Endothelial cell of umbilical vein (primary cell): ENCODE results near the gene CXXC4. TPM values are rescaled to one million over a fixed set of nuclear protein-coding genes. Genes with fewer than 3 reads are reported as not detected.

Experiments
- BruUV-seq: library from RNA; stranded (reverse); fragments of 400-500 nt; replicated peaks from 2 replicates; lab custom pipeline; 2021; lab: Mats Ljungman, UMichigan
- CTCF ChIA-PET: fragments of 300-600, 350-600 bp; sonication (Branson Sonifier 250); formaldehyde crosslinking; loops from one replicate; lab custom pipeline; 2021; ENCODE audit warnings: antibody characterized with exemption, inconsistent platforms; lab: Charles Lee
- POLR2A ChIA-PET: fragments of 300-600, 350-600 bp; sonication (Branson Sonifier 250); formaldehyde crosslinking; loops from one replicate; lab custom pipeline; 2021; ENCODE audit warnings: antibody characterized with exemption, inconsistent platforms; lab: Charles Lee
- DNase-seq: peaks from one replicate; pipeline ENCODE4 v3.0.0-alpha.2; 2011; ENCODE audit warnings: low read depth, low spot score
- FAIRE-seq: peaks from 2 replicates; lab custom pipeline; 2011; peaks lifted over from hg19 to GRCh38; lab: Jason Lieb, UNC
- H2AFZ ChIP-seq: 2 replicates; pipeline ENCODE4 v1.6.0; 2012; ENCODE audit warnings: low read depth, low read length, control low read depth, inconsistent platforms
- H3K27ac ChIP-seq: 2 replicates; pipeline ENCODE4 v1.5.1; 2011; ENCODE audit warnings: low read depth, mild to moderate bottlenecking, control low read depth, low read length, moderate library complexity; ENCODE audit not compliant: insufficient read depth
- H3K27me3 ChIP-seq, 2 experiments: 2 replicates each; pipeline versions ENCODE4 v1.6.0 to v1.6.1; 2011; ENCODE audit warnings: low read length in 2 of 2, mixed read lengths in 1 of 2; ENCODE audit not compliant: control insufficient read depth in 2 of 2, insufficient read depth in 2 of 2
- H3K36me3 ChIP-seq, 2 experiments: 2 replicates in 1 of 2; 3 replicates in 1 of 2; pipeline ENCODE4 v1.5.1; 2011; ENCODE audit warnings: low read length in 2 of 2, mild to moderate bottlenecking in 1 of 2, moderate library complexity in 1 of 2; ENCODE audit not compliant: control insufficient read depth in 2 of 2, insufficient read depth in 2 of 2; ENCODE audit errors: extremely low read depth in 1 of 2
- H3K4me1 ChIP-seq: 3 replicates; pipeline ENCODE4 v1.5.1; 2011; ENCODE audit warnings: mild to moderate bottlenecking, low read length; ENCODE audit not compliant: control insufficient read depth, insufficient read depth; ENCODE audit errors: extremely low read depth
- H3K4me2 ChIP-seq: 2 replicates; pipeline ENCODE4 v1.6.1; 2011; ENCODE audit warnings: low read length, control low read depth, mixed read lengths; ENCODE audit not compliant: insufficient read depth
- H3K4me3 ChIP-seq, 3 experiments: fragments of 200-600 bp in 1 of 3; sonication (generic), shearing (Covaris generic) in 1 of 3; replicated peaks in 1 of 3; 2 replicates each; pipeline ENCODE4 v1.5.1; 2011 to 2016; ENCODE audit warnings: control low read depth in 3 of 3, low read length in 3 of 3, mild to moderate bottlenecking in 2 of 3, inconsistent platforms in 1 of 3, low read depth in 1 of 3, moderate library complexity in 1 of 3; ENCODE audit not compliant: insufficient read depth in 1 of 3
- H3K79me2 ChIP-seq: 2 replicates; pipeline ENCODE4 v1.6.0; 2012; ENCODE audit warnings: low read length, inconsistent platforms; ENCODE audit not compliant: control insufficient read depth, insufficient read depth
- H3K9ac ChIP-seq: replicated peaks from 2 replicates; pipeline ENCODE3; 2011; ENCODE audit warnings: low read length, control low read depth; ENCODE audit not compliant: insufficient read depth; ENCODE audit errors: extremely low read depth
- H3K9me1 ChIP-seq: replicated peaks from 3 replicates; pipeline ENCODE4 v1.6.0; 2011; ENCODE audit warnings: mild to moderate bottlenecking, low read length; ENCODE audit not compliant: control insufficient read depth, insufficient read depth; ENCODE audit errors: extremely low read depth
- H3K9me3 ChIP-seq: replicated peaks from 2 replicates; pipeline ENCODE4 v1.5.1; 2012; ENCODE audit warnings: low read length, inconsistent platforms; ENCODE audit not compliant: control insufficient read depth, insufficient read depth
- H4K20me1 ChIP-seq: replicated peaks from 2 replicates; pipeline ENCODE3; 2011; ENCODE audit warnings: mild to moderate bottlenecking, low read length; ENCODE audit not compliant: control insufficient read depth, insufficient read depth; ENCODE audit errors: extremely low read depth
- EZH2 ChIP-seq: IDR thresholded peaks from 2 replicates; pipeline ENCODE4 v1.6.1; 2012; ENCODE audit warnings: borderline replicate concordance, low read depth, mild to moderate bottlenecking, moderate library complexity, low read length, inconsistent platforms; ENCODE audit not compliant: severe bottlenecking
- FOS ChIP-seq: IDR thresholded peaks from 2 replicates; pipeline ENCODE4 v1.6.1; 2011; ENCODE audit warnings: mild to moderate bottlenecking, low read length, moderate library complexity, borderline replicate concordance; ENCODE audit not compliant: insufficient read depth
- GATA2 ChIP-seq: IDR thresholded peaks from 2 replicates; pipeline ENCODE4 v1.7.0; 2011; ENCODE audit warnings: low read depth, mild to moderate bottlenecking, moderate library complexity, mixed read lengths, low read length; ENCODE audit not compliant: insufficient read length, insufficient read depth
- JUN ChIP-seq: IDR thresholded peaks from 2 replicates; pipeline ENCODE4 v1.6.1; 2011; ENCODE audit warnings: borderline replicate concordance, low read depth; ENCODE audit not compliant: insufficient read length, insufficient read depth
- MYC ChIP-seq: IDR thresholded peaks from one replicate; pipeline ENCODE4 v1.6.1; 2011; ENCODE audit warnings: mild to moderate bottlenecking, low read depth, low read length
- POLR2A ChIP-seq: IDR thresholded peaks from 2 replicates; pipeline ENCODE4 v1.6.1; 2012; ENCODE audit warnings: low read depth, mild to moderate bottlenecking, control low read depth, low read length
- POLR2AphosphoS5 ChIP-seq: IDR thresholded peaks from 2 replicates; pipeline ENCODE4 v1.6.1; 2012; ENCODE audit warnings: low read depth, mild to moderate bottlenecking, control low read depth, low read length, moderate library complexity; ENCODE audit not compliant: insufficient read depth
- dilution Hi-C: fragments of 300-500 bp; cut with MboI; formaldehyde crosslinking; loops from one replicate; pipeline ENCODE4 v1.15.0; 2019; ENCODE audit warnings: low sequenced_read_pairs; ENCODE audit not compliant: extremely low pct_ligation_motif_present
- intact Hi-C: fragments of 100-400 bp; cut with micrococcal nuclease; formaldehyde crosslinking; loops from one replicate; pipeline ENCODE4 v1.10.0; 2022
- polyA plus RNA-seq, 4 experiments: library from polyadenylated mRNA; depleted of rRNA in 3 of 4; stranded (reverse) in 3 of 4; unstranded in 1 of 4; fragments of >200 nt; gene quantifications; 2 replicates each; pipeline versions ENCODE4 v1.2.1 to v1.2.3, GENCODE V29; 2011 to 2012; ENCODE audit warnings: missing spikeins in 1 of 4
- total RNA-seq: library from RNA; stranded (reverse); gene quantifications from 2 replicates; pipeline ENCODE4 v1.2.3, GENCODE V29; 2021
- TF ChIP-seq, protein P1 (sequence below), 2 donors: IDR thresholded peaks; 1 replicate in 1 of 2; 2 replicates in 1 of 2; pipeline ENCODE4 v1.5.1; 2011; ENCODE audit warnings: low read length in 2 of 2, mild to moderate bottlenecking in 2 of 2, moderate library complexity in 2 of 2, control low read depth in 1 of 2, inconsistent platforms in 1 of 2, low read depth in 1 of 2; ENCODE audit not compliant: insufficient read depth in 1 of 2; ENCODE audit errors: extremely low read depth in 1 of 2

Gene CXXC4
- total and polyA plus RNA-seq, 2 donors (not counting 3 experiments of a cell fraction or from before 2014, with no cell fraction given): not detected

DNA sequence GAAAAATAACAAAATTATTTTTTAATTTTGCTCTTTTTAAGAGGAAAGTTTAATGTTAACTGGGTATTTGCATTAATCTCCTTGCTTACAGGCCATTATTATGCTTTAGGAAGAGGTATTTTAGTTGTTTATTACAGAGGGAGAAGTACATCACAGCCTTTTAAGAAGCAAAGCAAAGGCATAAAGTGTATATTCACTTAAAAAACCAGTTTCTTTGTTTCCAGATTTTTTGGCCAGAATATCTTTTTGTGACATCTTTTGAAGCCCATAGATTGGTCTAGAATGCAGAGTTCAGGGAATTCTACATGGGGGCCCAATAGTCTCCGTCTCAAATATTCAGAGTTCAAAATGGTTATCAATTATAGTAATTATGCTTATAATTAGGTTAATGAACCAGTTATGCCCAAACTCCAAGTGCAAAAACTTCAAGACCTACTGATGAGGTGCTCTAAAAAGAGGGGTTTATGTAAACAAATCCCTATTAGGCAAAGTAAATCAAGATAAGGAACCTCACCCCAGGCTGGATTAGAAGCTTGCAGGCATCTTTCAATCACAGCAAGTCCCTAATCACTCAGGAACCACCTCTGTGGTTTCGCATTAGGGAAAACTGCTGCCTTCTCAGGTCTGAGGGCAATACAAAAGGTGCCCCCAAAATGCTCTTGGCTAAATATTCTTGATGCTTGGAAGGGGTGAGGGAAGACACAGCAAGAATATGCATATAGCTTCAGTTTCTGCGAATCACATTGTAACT, 1.4 kb downstream of the CXXC4 start:
- intact Hi-C loops (no loop called here), dilution Hi-C loops (no loop called here)
- no peaks in the 10 kb centered on the region for H3K36me3 ChIP-seq
- H3K27ac ChIP-seq: no peak overlapping the region
- H3K9me3 ChIP-seq: no peaks in the 10 kb centered on the region
- no peak overlapping the region for H3K9ac ChIP-seq
- no peaks in the 10 kb centered on the region for H4K20me1 ChIP-seq
- FAIRE-seq (no peak), DNase-seq (no peak)
- H3K4me1 ChIP-seq: peaks cover 11% of the 10 kb centered on the region
- POLR2A ChIA-PET: no interaction called here
- H3K4me3 ChIP-seq: no peak overlapping the region
- peaks cover 9 to 43% of the 10 kb centered on the region in 2 experiments for H3K27me3 ChIP-seq
- no peak for TF ChIP-seq POLR2A
- TF ChIP-seq, protein P1, sequence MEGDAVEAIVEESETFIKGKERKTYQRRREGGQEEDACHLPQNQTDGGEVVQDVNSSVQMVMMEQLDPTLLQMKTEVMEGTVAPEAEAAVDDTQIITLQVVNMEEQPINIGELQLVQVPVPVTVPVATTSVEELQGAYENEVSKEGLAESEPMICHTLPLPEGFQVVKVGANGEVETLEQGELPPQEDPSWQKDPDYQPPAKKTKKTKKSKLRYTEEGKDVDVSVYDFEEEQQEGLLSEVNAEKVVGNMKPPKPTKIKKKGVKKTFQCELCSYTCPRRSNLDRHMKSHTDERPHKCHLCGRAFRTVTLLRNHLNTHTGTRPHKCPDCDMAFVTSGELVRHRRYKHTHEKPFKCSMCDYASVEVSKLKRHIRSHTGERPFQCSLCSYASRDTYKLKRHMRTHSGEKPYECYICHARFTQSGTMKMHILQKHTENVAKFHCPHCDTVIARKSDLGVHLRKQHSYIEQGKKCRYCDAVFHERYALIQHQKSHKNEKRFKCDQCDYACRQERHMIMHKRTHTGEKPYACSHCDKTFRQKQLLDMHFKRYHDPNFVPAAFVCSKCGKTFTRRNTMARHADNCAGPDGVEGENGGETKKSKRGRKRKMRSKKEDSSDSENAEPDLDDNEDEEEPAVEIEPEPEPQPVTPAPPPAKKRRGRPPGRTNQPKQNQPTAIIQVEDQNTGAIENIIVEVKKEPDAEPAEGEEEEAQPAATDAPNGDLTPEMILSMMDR (IDR thresholded peaks at IDR 0.05; ENCODE audit: extremely low read depth in 1 of 2, insufficient read depth in 1 of 2, low read depth in 1 of 2, low read length in 2 of 2): no peak
- no peak for TF ChIP-seq JUN
- no peak for TF ChIP-seq EZH2
- TF ChIP-seq MYC: no peak
- no peak for TF ChIP-seq GATA2
- no peak for TF ChIP-seq FOS
- TF ChIP-seq POLR2AphosphoS5: no peak
- H3K4me2 ChIP-seq: no peak overlapping the region
- BruUV-seq: no TSS peak
- no peaks in the 10 kb centered on the region for H3K9me1 ChIP-seq
- no peaks in the 10 kb centered on the region for H3K79me2 ChIP-seq
- H2AFZ ChIP-seq: no peak overlapping the region
- CTCF ChIA-PET: no interaction called here
